ENCODE results near the gene OTUB1. TPM values are rescaled to one million over a fixed set of nuclear protein-coding genes. Genes with fewer than 3 reads are reported as not detected.

OTUB1 gene
- total RNA-seq, 3 donors from 2014 or later = 60.1 to 70.3 (median 64.1) TPM

- Histone ChIP-seq H3K4me3 (no peak overlapping the region), H3K36me3 (ENCODE audit: low read depth) (no peaks in the 10 kb centered on the region), H3K9me3 (no peaks in the 10 kb centered on the region), H3K4me1 (ENCODE audit: low read depth) (peaks cover 10% of the 10 kb centered on the region)
- DNase-seq (no peak), ATAC-seq (peak; percentile 33)
- intact Hi-C loops (cut with DNase I, micrococcal nuclease) = no loop called here
- TF ChIP-seq CTCF (IDR thresholded peaks at IDR 0.05) = no peak
Observed at GRCh38 chr11:64036087-64037026, 50.1 kb downstream of the OTUB1 start.

- H3K4me3 ChIP-seq = no peak overlapping the region
- no peak for TF ChIP-seq CTCF (IDR thresholded peaks at IDR 0.05)
- H3K9me3 ChIP-seq = no peaks in the 10 kb centered on the region
- H3K36me3 ChIP-seq (ENCODE audit: low read depth) = no peaks in the 10 kb centered on the region
- H3K4me1 ChIP-seq (ENCODE audit: low read depth) = peaks cover 10% of the 10 kb centered on the region
- ATAC-seq (no peak), DNase-seq (no peak)
- intact Hi-C loops (cut with DNase I, micrococcal nuclease) = no loop called here
Observed at GRCh38 chr11:64037027-64037634, 50.9 kb downstream of the OTUB1 start.

- ATAC-seq (no peak), DNase-seq (no peak)
- Histone ChIP-seq H3K9me3 (no peaks in the 10 kb centered on the region), H3K36me3 (ENCODE audit: low read depth) (no peaks in the 10 kb centered on the region), H3K4me1 (ENCODE audit: low read depth) (peaks cover 10% of the 10 kb centered on the region), H3K4me3 (no peak overlapping the region)
- intact Hi-C loops (cut with DNase I, micrococcal nuclease) = no loop called here
- no peak for TF ChIP-seq CTCF (IDR thresholded peaks at IDR 0.05)
Observed at GRCh38 chr11:64038500-64038899, 52.3 kb downstream of the OTUB1 start.

GRCh38 chr11:64039012-64039665 lies 52.9 kb downstream of the OTUB1 start:
- Histone ChIP-seq H3K4me3 (no peak overlapping the region), H3K9me3 (no peaks in the 10 kb centered on the region), H3K4me1 (ENCODE audit: low read depth) (peaks cover 10% of the 10 kb centered on the region), H3K36me3 (ENCODE audit: low read depth) (no peaks in the 10 kb centered on the region)
- DNase-seq = no peak
- TF ChIP-seq CTCF (IDR thresholded peaks at IDR 0.05) = no peak
- intact Hi-C loops (cut with DNase I, micrococcal nuclease) = no loop called here
- ATAC-seq = no peak

GRCh38 chr11:64040684-64041322 lies 54.6 kb downstream of the OTUB1 start:
- H3K4me3 ChIP-seq = no peak overlapping the region
- H3K36me3 ChIP-seq (ENCODE audit: low read depth) = no peaks in the 10 kb centered on the region
- intact Hi-C loops (cut with DNase I, micrococcal nuclease) = no loop called here
- H3K9me3 ChIP-seq = no peaks in the 10 kb centered on the region
- TF ChIP-seq CTCF (IDR thresholded peaks at IDR 0.05) = no peak
- H3K4me1 ChIP-seq (ENCODE audit: low read depth) = peaks cover 10% of the 10 kb centered on the region
- ATAC-seq (peak; percentile 18), DNase-seq (no peak)

Measured in mucosa of descending colon (tissue), 3 donors.